Measurements from ENCODE around the gene SLC12A6.

The SLC12A6 gene

DNA sequence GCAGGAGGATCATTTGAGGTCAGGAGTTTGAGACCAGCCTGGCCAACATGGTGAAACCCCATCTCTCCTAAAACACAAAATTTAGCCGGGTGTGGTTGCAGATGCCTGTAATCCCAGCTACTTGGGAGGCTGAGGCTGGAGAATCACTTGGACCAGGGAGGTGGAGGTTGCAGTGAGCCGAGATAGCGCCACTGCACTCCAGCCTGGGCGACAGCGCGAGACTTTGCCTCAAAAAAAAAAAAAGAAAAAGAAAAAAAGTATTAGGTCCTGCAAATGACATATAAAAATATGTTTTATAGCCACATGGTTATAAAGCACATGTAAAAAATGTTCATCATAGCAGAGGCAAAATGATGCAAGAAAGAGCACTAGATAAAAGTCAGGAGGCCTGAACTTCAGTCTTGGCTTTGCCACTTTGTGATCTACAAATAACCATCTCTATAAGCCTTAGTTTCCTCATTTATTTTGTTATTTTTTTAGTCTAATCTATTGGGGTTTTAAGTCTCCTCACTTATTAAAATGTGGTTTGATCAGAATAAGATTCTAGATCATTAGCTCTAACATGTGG lies 4.9 kb downstream of the SLC12A6 start:
- H3K4me1 Mint-ChIP-seq (ENCODE audit: low read depth), result peaks cover 63% of the 10 kb centered on the region
- no peaks in the 10 kb centered on the region for H3K27me3 Mint-ChIP-seq (ENCODE audit: low read depth)
- H3K9me3 Mint-ChIP-seq, result no peaks in the 10 kb centered on the region
- peak overlapping the region; percentile 63 for H3K4me3 Mint-ChIP-seq
- DNase-seq (ENCODE audit: low spot score), result no peak
- H3K27ac Mint-ChIP-seq, result peak overlapping the region; percentile 88
- H3K36me3 Mint-ChIP-seq (ENCODE audit: low read depth), result peaks cover 13% of the 10 kb centered on the region

DNA sequence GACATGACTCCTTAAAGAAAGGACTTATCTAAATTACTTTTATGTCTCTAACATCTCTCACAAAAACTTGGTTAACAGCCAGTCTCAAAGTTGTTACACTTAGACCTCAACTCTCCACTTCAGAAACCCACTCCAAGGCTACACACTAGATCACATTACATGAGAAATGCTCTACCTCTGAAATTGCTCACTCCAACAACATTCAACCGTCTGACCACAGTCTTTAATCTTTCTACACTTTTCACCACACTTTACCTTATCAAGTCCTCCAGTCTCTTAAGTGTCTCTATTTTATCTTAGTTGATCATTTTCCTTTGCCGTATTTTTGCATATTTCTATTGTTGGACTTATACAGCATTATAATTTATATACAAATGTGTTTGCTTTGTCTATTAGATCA lies 5.8 kb downstream of the SLC12A6 start:
- peak; percentile 40 for DNase-seq (ENCODE audit: low spot score)
- peak overlapping the region; percentile 88 for H3K27ac Mint-ChIP-seq
- H3K27me3 Mint-ChIP-seq (ENCODE audit: low read depth), result no peaks in the 10 kb centered on the region
- H3K9me3 Mint-ChIP-seq, result no peaks in the 10 kb centered on the region
- H3K4me3 Mint-ChIP-seq, result peak overlapping the region; percentile 63
- H3K4me1 Mint-ChIP-seq (ENCODE audit: low read depth), result peaks cover 64% of the 10 kb centered on the region
- peaks cover 14% of the 10 kb centered on the region for H3K36me3 Mint-ChIP-seq (ENCODE audit: low read depth)

DNA sequence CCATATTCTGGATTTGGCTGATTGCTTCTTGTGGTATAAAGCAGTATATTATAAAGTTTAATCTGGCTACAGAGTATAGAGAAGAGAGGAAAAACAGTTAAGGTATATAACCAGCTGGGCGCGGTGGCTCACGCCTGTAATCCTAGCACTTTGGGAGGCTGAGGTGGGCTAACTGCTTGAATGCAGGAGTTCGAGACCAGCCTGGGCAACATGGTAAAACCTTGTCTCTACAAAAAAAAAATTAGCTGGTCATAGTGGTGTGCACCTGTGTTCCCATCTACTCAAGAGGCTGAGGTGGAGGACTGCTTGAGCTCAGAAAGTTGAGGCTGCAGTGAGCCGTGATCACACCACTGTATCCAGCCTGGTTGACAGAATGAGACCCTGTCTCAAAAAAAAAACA lies 7.3 kb downstream of the SLC12A6 start:
- H3K9me3 Mint-ChIP-seq, result no peaks in the 10 kb centered on the region
- peaks cover 61% of the 10 kb centered on the region for H3K4me1 Mint-ChIP-seq (ENCODE audit: low read depth)
- no peak for DNase-seq (ENCODE audit: low spot score)
- H3K36me3 Mint-ChIP-seq (ENCODE audit: low read depth), result peaks cover 14% of the 10 kb centered on the region
- peak overlapping the region; percentile 8 for H3K4me3 Mint-ChIP-seq
- peak overlapping the region; percentile 46 for H3K27ac Mint-ChIP-seq
- no peaks in the 10 kb centered on the region for H3K27me3 Mint-ChIP-seq (ENCODE audit: low read depth)

DNA sequence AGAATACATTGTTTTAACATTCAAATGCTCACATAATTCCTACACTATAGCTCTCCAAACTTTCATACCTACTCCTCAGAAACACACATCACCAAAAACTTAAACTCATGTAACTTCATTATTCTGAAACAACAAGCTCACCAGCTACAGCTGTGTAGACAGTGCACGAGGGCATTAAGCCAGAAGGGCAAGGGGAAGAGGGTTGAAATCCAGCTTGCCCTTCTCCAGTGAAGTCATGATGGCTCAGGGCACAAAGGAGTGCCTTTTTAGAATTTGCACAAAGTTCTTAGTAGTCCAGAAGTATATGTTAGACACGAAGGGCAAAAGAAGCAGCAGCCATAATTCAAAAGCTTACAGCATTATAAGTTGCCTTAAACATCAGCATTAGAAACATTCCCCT lies 8.6 kb downstream of the SLC12A6 start:
- peak overlapping the region; percentile 30 for H3K4me3 Mint-ChIP-seq
- peak overlapping the region; percentile 60 for H3K27ac Mint-ChIP-seq
- peaks cover 57% of the 10 kb centered on the region for H3K4me1 Mint-ChIP-seq (ENCODE audit: low read depth)

DNA sequence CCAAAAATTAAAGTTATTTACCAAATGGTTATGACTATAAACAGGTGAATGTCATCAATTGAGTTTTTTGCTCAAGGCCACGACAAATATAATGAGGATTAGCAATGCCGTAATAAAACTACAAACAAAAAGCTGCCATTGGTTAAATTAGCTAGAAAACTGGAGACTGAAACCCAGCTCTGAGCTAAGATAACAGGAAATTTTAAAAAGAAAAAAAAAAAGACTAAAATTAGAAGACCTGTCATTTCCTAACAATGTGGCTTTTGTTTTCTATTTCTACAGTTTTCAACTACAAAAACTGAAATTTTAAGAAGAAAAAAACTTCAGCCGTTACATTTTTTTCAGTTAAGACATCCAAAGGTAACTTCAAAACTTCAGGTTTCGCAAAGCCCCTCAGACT lies 9.7 kb downstream of the SLC12A6 start:
- Mint-ChIP-seq H3K9me3 (no peaks in the 10 kb centered on the region), H3K4me3 (peak overlapping the region; percentile 70), H3K4me1 (ENCODE audit: low read depth) (peaks cover 55% of the 10 kb centered on the region), H3K27ac (peak overlapping the region; percentile 82), H3K27me3 (ENCODE audit: low read depth) (no peaks in the 10 kb centered on the region), H3K36me3 (ENCODE audit: low read depth) (peaks cover 16% of the 10 kb centered on the region)
- no peak for DNase-seq (ENCODE audit: low spot score)

More for the DNA sequence above, 8.6 kb downstream of the SLC12A6 start:
- H3K27me3 Mint-ChIP-seq (ENCODE audit: low read depth), result no peaks in the 10 kb centered on the region
- H3K9me3 Mint-ChIP-seq, result no peaks in the 10 kb centered on the region
- peaks cover 15% of the 10 kb centered on the region for H3K36me3 Mint-ChIP-seq (ENCODE audit: low read depth)
- DNase-seq (ENCODE audit: low spot score), result no peak

DNA sequence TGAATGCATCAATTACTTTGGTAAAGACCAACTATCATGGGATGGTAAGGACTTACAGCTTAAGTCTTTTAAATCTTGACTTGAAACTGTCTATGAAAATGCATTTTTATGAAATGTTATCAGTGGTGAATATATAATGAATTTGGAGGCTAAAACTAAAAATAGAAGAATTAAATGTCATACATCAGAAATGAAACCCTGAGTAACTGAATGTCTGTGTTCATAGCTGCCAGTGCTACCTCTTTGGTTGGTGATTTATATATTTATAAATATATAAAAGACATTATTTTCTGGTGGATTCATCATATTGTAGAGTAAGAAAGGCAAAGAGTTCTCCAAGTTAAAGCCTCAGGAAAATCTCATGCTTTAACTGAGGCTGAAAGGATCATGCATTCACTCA lies 12.2 kb downstream of the SLC12A6 start:
- Mint-ChIP-seq H3K9me3 (no peaks in the 10 kb centered on the region), H3K27ac (no peak overlapping the region), H3K4me3 (no peak overlapping the region), H3K36me3 (ENCODE audit: low read depth) (peaks cover 14% of the 10 kb centered on the region), H3K4me1 (ENCODE audit: low read depth) (peaks cover 51% of the 10 kb centered on the region), H3K27me3 (ENCODE audit: low read depth) (no peaks in the 10 kb centered on the region)
- DNase-seq (ENCODE audit: low spot score), result no peak

DNA sequence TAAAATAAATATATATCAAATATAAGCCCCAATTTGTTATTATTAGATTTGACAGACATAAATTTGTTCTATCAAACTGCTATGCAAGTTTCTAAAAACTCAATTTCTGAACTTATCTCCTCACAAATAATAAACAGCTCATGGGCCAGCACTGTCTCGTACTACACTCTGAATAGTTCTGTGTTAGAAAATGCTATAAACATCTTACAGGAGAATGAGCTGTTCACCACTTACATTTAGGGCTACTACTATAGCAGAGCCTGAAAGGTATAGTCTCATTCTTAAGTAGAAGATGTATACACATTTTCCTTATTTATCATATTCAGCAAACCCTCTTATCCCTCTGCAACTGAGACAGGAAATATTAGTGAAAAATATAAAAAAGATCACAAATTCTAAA lies 12.6 kb downstream of the SLC12A6 start:
- Mint-ChIP-seq H3K9me3 (no peaks in the 10 kb centered on the region), H3K27ac (no peak overlapping the region), H3K4me3 (no peak overlapping the region), H3K4me1 (ENCODE audit: low read depth) (peaks cover 50% of the 10 kb centered on the region), H3K36me3 (ENCODE audit: low read depth) (peaks cover 13% of the 10 kb centered on the region), H3K27me3 (ENCODE audit: low read depth) (no peaks in the 10 kb centered on the region)
- DNase-seq (ENCODE audit: low spot score), result no peak

DNA sequence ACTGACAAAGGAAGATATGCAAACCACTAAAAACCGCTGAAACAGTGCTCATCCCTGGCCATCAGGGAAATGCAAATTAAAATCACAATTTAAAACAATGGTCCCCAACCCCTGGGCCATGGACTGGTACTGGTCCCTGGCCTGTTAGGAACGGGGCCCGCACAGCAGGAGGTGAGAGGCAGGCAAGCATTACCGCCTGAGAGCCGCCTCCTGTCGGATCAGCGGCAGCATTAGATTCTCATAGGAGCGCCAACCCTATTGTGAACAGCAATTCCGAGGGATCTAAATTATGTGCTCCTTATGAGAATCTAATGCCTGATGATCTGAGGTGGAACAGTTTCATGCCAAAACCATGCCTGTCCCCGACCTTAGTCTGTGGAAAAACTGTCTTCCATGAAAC lies 14.4 kb downstream of the SLC12A6 start:
- peaks cover 13% of the 10 kb centered on the region for H3K36me3 Mint-ChIP-seq (ENCODE audit: low read depth)
- no peak for DNase-seq (ENCODE audit: low spot score)
- H3K27ac Mint-ChIP-seq, result no peak overlapping the region
- no peak overlapping the region for H3K4me3 Mint-ChIP-seq
- H3K27me3 Mint-ChIP-seq (ENCODE audit: low read depth), result no peaks in the 10 kb centered on the region
- H3K4me1 Mint-ChIP-seq (ENCODE audit: low read depth), result peaks cover 44% of the 10 kb centered on the region
- no peaks in the 10 kb centered on the region for H3K9me3 Mint-ChIP-seq

DNA sequence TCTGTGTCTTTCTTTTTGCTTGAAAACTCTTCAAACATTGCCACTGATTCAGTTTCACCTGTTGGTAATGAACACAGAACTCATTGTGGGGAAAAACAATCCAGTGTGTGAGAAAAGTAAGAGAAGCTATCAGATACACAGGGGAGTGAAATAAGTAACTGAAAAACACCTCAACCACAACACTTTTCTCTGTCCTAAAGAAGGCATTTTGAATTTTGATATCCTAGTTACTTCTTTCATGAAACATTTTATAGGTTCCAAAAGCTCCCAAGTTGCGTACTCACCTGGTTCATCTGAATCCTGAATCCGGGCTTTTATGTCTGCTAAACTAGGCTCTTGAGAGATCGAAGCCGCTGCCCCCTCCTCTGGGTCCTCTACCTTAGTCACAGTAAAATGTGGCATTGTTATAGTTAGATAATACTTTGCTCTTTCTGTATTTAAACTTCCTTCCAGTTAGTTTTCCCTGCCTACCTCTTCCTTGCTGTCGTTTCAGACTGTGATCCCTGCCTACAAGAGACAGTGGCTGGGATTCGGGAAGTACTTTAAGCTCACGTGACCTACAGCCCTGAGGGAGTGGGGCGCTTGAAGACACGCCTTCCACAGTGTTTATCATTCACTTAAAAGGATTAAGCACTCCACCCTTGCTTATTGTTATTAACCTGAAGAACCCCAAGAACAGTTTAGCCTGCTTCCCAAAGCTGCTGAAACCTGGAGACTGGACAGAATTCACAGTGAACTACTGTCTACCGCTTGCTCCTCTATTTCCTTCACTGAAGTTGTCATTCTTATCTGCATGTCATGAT lies 19.1 kb downstream of the SLC12A6 start:
- Mint-ChIP-seq H3K4me3 (peak overlapping the region; percentile 94), H3K36me3 (ENCODE audit: low read depth) (peaks cover 20% of the 10 kb centered on the region), H3K27ac (peak overlapping the region; percentile 94), H3K9me3 (no peaks in the 10 kb centered on the region), H3K4me1 (ENCODE audit: low read depth) (peaks cover 43% of the 10 kb centered on the region), H3K27me3 (ENCODE audit: low read depth) (no peaks in the 10 kb centered on the region)
- no peak for DNase-seq (ENCODE audit: low spot score)

DNA sequence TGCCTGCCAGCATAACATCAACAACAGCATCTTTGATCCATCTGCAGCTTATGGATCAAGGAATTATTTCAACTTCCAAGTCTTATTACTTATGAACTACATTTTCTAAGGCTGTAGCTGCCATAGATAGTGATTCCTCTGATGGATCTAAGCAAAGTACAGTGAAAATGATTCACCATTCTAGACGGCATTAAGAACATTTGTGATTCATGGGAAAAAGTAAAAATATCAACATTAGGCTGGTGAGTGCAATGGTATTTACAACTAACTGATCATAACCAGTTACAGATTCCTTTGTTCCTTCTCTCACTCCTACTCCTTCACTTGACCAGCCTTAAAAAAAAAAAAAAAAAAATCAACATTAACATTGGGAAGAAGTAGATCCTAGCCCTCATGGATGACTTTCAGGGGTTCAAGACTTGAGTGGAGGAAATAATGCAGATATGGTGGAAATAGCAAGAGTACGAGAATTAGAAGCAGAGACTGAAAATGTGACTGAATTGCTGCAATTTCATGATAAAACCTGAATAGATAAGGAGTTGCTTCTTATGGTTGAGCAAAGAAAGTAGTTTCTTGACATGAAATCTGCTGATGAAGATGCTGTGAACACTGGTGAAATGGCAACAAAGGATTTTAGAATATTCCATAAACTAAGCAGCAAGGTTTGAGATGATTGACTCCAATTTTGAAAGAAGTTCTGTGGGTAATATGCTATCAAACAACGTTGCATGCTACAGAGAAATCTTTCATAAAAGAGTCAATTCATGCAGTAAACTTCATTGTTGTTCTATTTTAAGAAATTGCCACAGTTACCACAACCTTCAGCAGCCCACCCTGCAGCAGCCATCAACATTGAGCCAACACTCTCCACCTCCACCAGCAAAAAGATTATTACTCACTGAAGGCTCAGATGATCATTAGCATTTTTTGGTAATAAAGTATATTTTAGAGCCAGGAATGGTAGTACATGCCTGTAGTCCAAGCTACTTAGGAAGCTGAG lies 22.8 kb downstream of the SLC12A6 start:
- no peak for DNase-seq (ENCODE audit: low spot score)
- Mint-ChIP-seq H3K27ac (peak overlapping the region; percentile 15), H3K4me1 (ENCODE audit: low read depth) (peaks cover 43% of the 10 kb centered on the region), H3K27me3 (ENCODE audit: low read depth) (no peaks in the 10 kb centered on the region), H3K9me3 (no peaks in the 10 kb centered on the region), H3K4me3 (peak overlapping the region; percentile 24), H3K36me3 (ENCODE audit: low read depth) (peaks cover 22% of the 10 kb centered on the region)

DNA sequence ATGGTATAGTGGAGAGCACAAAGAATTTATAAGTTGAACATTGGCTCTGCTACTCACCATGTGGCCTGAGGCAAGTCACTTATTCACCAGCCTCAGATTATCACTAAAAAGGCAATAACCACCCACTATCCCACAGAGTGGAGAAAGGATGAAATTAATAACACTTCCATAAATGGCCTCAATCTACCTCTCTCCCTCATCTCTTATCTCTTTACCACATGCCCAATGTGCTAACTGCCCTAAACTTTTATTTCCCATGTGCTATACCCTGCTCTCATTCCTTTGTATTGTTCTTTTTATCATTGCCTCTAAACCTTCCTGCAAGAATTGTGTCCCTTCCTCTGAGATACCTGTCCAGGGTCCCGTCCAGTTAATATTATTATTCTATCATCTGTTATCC lies 26.0 kb downstream of the SLC12A6 start:
- Mint-ChIP-seq H3K36me3 (ENCODE audit: low read depth) (peaks cover 34% of the 10 kb centered on the region), H3K4me1 (ENCODE audit: low read depth) (peaks cover 41% of the 10 kb centered on the region), H3K4me3 (no peak overlapping the region), H3K9me3 (peaks cover 3% of the 10 kb centered on the region), H3K27ac (no peak overlapping the region), H3K27me3 (ENCODE audit: low read depth) (no peaks in the 10 kb centered on the region)
- DNase-seq (ENCODE audit: low spot score), result no peak

DNA sequence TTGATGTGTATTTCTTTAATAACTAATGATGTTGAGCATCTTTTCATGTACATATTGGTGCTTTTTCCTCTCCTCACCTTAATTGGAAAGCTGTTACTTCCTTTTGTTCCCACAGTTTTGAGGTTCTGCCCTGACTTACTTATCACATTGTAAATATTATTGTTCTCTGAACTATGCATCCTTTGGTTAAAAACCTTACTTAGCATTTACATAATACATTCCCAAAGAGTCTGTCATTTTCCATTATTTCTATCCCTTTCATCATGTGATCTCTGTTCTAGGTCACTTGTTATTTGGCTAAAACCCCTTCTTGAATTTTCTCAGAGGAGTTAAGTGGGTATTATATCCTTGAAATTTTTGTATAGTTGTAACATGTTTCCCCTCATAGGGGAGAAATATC lies 33.0 kb downstream of the SLC12A6 start:
- Mint-ChIP-seq H3K27ac (no peak overlapping the region), H3K4me3 (no peak overlapping the region), H3K36me3 (ENCODE audit: low read depth) (peaks cover 23% of the 10 kb centered on the region), H3K9me3 (peaks cover 3% of the 10 kb centered on the region), H3K4me1 (ENCODE audit: low read depth) (peaks cover 18% of the 10 kb centered on the region), H3K27me3 (ENCODE audit: low read depth) (no peaks in the 10 kb centered on the region)
- no peak for DNase-seq (ENCODE audit: low spot score)

DNA sequence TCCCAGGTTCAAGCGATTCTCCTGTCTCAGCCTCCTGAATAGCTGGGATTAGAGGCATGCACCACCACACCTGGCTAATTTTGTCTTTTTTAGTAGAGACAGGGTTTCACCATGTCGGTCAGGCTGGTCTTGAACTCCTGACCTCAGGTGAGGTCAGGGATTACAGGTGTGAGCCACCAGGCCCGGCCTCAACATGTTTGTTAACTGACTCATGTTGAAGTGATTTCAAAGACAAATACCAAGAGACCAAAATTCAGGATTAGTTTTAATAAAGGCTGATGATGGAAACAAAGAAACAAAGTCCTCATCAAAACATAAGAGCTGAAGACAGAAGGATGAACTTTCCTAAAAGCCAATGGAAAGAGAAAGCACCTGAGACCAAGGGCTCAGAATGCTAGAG lies 36.5 kb downstream of the SLC12A6 start:
- Mint-ChIP-seq H3K27ac (no peak overlapping the region), H3K4me3 (no peak overlapping the region), H3K9me3 (no peaks in the 10 kb centered on the region), H3K27me3 (ENCODE audit: low read depth) (no peaks in the 10 kb centered on the region), H3K36me3 (ENCODE audit: low read depth) (peaks cover 12% of the 10 kb centered on the region), H3K4me1 (ENCODE audit: low read depth) (peaks cover 17% of the 10 kb centered on the region)
- no peak for DNase-seq (ENCODE audit: low spot score)

DNA sequence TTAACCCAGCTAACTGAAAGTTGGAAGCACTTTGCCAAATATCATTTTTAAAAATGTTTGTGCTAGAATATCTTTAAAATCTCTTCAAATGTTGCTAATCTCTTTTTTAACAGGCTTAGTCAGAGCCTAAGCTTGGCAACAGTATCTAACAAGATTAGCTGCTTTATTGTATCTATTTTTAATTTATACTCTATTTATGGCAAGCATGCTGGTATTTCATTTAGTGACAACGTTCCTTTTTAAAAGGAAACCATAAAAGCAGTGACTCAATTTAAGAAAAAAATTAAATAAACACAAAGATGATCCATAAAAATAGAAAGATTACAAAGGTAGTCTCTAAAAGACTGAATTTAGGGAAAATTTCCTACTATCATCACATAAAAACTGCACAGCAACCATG lies 40.5 kb downstream of the SLC12A6 start:
- Mint-ChIP-seq H3K36me3 (ENCODE audit: low read depth) (peaks cover 18% of the 10 kb centered on the region), H3K27ac (no peak overlapping the region), H3K27me3 (ENCODE audit: low read depth) (no peaks in the 10 kb centered on the region), H3K4me3 (no peak overlapping the region), H3K4me1 (ENCODE audit: low read depth) (peaks cover 11% of the 10 kb centered on the region), H3K9me3 (no peaks in the 10 kb centered on the region)
- no peak for DNase-seq (ENCODE audit: low spot score)
